Suprapubic skin (tissue), 4 donors: ENCODE data around the gene BICRAL.

Experiments
- CTCF ChIP-seq, 2 donors: fragments of 200-600 bp in 1 of 2; fragments of 450-650 bp in 1 of 2; sonication (generic) in 1 of 2; IDR thresholded peaks; one replicate each; pipeline ENCODE4 v1.5.1; 2016 to 2019; ENCODE audit warnings: antibody characterized with exemption in 2 of 2, mild to moderate bottlenecking in 1 of 2, moderate library complexity in 1 of 2
- EP300 ChIP-seq: sonication (generic); formaldehyde crosslinking; IDR thresholded peaks from one replicate; pipeline ENCODE4 v1.6.1; 2017; ENCODE audit warnings: antibody characterized with exemption
- POLR2A ChIP-seq, 2 donors: fragments of 450-650 bp; IDR thresholded peaks; one replicate each; pipeline ENCODE4 v1.6.1; 2017; ENCODE audit warnings: antibody characterized with exemption in 2 of 2, mild to moderate bottlenecking in 2 of 2, moderate library complexity in 2 of 2
- POLR2AphosphoS5 ChIP-seq, 3 donors: sonication (generic); formaldehyde crosslinking; IDR thresholded peaks; one replicate each; pipeline ENCODE4 v1.6.1; 2017; ENCODE audit warnings: antibody characterized with exemption in 3 of 3

- no peak for TF ChIP-seq CTCF (IDR thresholded peaks at IDR 0.05)
- TF ChIP-seq POLR2A (IDR thresholded peaks at IDR 0.05) = no peak
- TF ChIP-seq EP300 = no peak
- TF ChIP-seq POLR2AphosphoS5 (IDR thresholded peaks at IDR 0.05) = no peak
These were observed 23.5 kb downstream of the BICRAL start for GRCh38 chr6:42805297-42805861.
